NB4 (cell line): ENCODE data around the gene DYSF.
"Not testable (repeated sequence)": the region's sequence is repeated elsewhere in the genome, so short reads cannot be mapped to it uniquely, and the experiment has no call there.

Experiments used
- DNase-seq: peaks from one replicate; pipeline ENCODE4 v3.0.0; 2010; ENCODE audit warnings: low read depth
- H3K4me3 ChIP-seq: one replicate; pipeline ENCODE4 v1.5.1; 2011; ENCODE audit warnings: mild to moderate bottlenecking, low read depth, low read length, moderate library complexity
- CTCF ChIP-seq: IDR thresholded peaks from one replicate; pipeline ENCODE4 v1.5.1; 2012; ENCODE audit warnings: low read depth, low read length
- MAX ChIP-seq: IDR thresholded peaks from 2 replicates; pipeline ENCODE4 v1.6.1; 2011; ENCODE audit warnings: low read depth, low read length
- MYC ChIP-seq: IDR thresholded peaks from 2 replicates; pipeline ENCODE4 v1.6.1; 2011; ENCODE audit warnings: low read depth, low read length
- POLR2A ChIP-seq: IDR thresholded peaks from 2 replicates; pipeline ENCODE4 v1.6.1; 2011; ENCODE audit warnings: mild to moderate bottlenecking; ENCODE audit not compliant: insufficient read length; ENCODE audit errors: extremely low read depth

The DYSF gene

GRCh38 chr2:71637736-71638135 is 184.4 kb downstream of the DYSF start:
- DNase-seq = no peak
- H3K4me3 ChIP-seq = no peak overlapping the region
- no peak for TF ChIP-seq MYC
- no peak for TF ChIP-seq CTCF

- TF ChIP-seq CTCF (no peak), MAX (no peak), POLR2A (no peak), MYC (no peak)
- H3K4me3 ChIP-seq = no peak overlapping the region
- DNase-seq = no peak
Measured at GRCh38 chr2:71639735-71640134, 186.4 kb downstream of the DYSF start.

GRCh38 chr2:71640489-71640888 is 187.1 kb downstream of the DYSF start:
- TF ChIP-seq MYC (no peak), CTCF (no peak), POLR2A (no peak), MAX (no peak)
- DNase-seq = no peak
- H3K4me3 ChIP-seq = no peak overlapping the region

GRCh38 chr2:71643674-71644357 is 190.5 kb downstream of the DYSF start:
- DNase-seq = no peak
- H3K4me3 ChIP-seq = no peak overlapping the region
- TF ChIP-seq MAX = no peak
- TF ChIP-seq POLR2A = no peak
- TF ChIP-seq MYC = no peak

GRCh38 chr2:71646028-71646427 is 192.7 kb downstream of the DYSF start:
- no peak for DNase-seq
- TF ChIP-seq CTCF (no peak), POLR2A (no peak), MYC (no peak), MAX (no peak)
- H3K4me3 ChIP-seq = no peak overlapping the region

GRCh38 chr2:71647356-71647755 is 194.0 kb downstream of the DYSF start:
- TF ChIP-seq MAX = no peak
- DNase-seq = no peak
- no peak overlapping the region for H3K4me3 ChIP-seq

GRCh38 chr2:71655498-71655897 is 202.1 kb downstream of the DYSF start:
- no peak for DNase-seq
- no peak overlapping the region for H3K4me3 ChIP-seq
- TF ChIP-seq MAX = no peak

- not testable (repeated sequence) for H3K4me3 ChIP-seq, DNase-seq
Measured at GRCh38 chr2:71658256-71658655, 204.9 kb downstream of the DYSF start.
